ENCODE results near the gene NCBP2. TPM values are rescaled to one million over a fixed set of nuclear protein-coding genes. Genes with fewer than 3 reads are reported as not detected.

The NCBP2 gene
- total RNA-seq, 1 donor from 2014 or later = 49.4 TPM

- no peak for DNase-seq (ENCODE audit: low read depth)
- no peak for TF ChIP-seq CTCF (conservative IDR thresholded peaks at IDR 0.05; ENCODE audit: low read depth, low read length)
- no peak overlapping the region for H3K4me3 ChIP-seq (ENCODE audit: low read depth, low read length)
Measured at GRCh38 chr3:196901768-196902167, 40.6 kb downstream of the NCBP2 start.

- no peak overlapping the region for H3K4me3 ChIP-seq (ENCODE audit: low read depth, low read length)
- TF ChIP-seq CTCF (conservative IDR thresholded peaks at IDR 0.05; ENCODE audit: low read depth, low read length) = no peak
- no peak for DNase-seq (ENCODE audit: low read depth)
Measured at GRCh38 chr3:196896229-196896628, 46.1 kb downstream of the NCBP2 start.

GRCh38 chr3:196894557-196895295, 47.6 kb downstream of the NCBP2 start:
- no peak overlapping the region for H3K4me3 ChIP-seq (ENCODE audit: low read depth, low read length)
- no peak for DNase-seq (ENCODE audit: low read depth)
- TF ChIP-seq CTCF (conservative IDR thresholded peaks at IDR 0.05; ENCODE audit: low read depth, low read length) = no peak

DNA sequence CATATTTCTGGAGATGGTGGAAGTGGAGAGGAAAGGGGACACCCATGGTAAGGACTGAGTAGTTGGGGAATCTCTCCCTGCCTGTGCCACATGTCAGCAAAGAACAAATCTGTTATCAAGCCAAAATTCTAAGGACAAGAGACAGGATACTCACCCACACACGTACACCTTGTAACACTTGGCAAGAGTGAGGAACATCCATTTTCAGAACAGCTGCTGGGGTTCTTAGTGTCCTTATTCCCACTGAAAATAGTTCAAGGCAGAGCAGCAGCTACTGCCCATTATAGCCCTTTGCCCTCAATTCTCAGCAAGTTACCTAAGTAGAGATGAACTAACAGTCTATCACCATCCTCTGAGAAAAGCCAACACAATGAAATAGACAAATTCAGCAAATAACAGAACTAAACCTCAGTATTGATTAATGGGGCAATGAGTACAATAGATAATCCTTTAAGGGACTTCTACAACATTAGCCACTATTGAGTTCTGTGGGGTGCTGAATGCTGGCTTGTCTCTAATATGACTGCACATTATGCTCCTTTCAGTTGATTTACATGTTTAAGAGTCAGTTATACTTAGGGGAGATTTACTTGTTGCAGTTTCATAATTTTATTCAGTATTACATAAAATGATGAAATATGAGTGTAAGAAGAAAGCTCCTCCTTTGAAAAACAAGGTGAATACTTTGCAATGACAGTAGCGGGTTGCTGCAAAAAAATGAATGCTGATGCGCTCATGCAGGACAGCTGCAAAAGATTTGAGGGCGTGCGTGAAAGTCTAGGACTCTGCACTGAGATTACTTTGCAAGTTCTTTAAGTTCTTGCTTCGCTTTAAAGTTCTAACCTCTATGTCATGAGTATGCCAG, 52.3 kb downstream of the NCBP2 start:
- no peak for TF ChIP-seq CTCF (conservative IDR thresholded peaks at IDR 0.05; ENCODE audit: low read depth, low read length)
- no peak for DNase-seq (ENCODE audit: low read depth)
- no peak overlapping the region for H3K4me3 ChIP-seq (ENCODE audit: low read depth, low read length)

DNA sequence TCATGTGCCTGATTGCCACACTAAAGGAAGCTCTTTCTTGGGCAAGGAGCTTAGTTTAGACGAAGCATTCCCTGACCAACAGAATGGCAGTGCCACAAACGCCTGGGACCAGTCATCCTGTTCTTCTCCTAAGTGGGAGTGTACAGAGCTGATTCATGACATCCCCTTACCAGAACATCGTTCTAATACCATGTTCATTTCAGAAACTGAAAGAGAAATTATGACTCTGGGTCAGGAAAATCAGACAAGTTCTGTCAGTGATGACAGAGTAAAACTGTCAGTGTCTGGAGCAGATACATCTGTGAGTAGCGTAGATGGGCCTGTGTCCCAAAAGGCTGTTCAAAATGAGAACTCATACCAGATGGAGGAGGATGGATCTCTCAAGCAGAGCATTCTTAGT, 56.2 kb downstream of the NCBP2 start:
- H3K4me3 ChIP-seq (ENCODE audit: low read depth, low read length) = no peak overlapping the region
- TF ChIP-seq CTCF (conservative IDR thresholded peaks at IDR 0.05; ENCODE audit: low read depth, low read length) = no peak
- DNase-seq (ENCODE audit: low read depth) = no peak

Other genes starting within 250 kb of the NCBP2 start
- 1.2 and 1.7 TPM in 2 replicates for gene CEP19, start 230.3 kb downstream of the NCBP2 start, total RNA-seq
- 24.8 and 29.2 TPM in 2 replicates for gene PIGX, start 230.2 kb downstream of the NCBP2 start, total RNA-seq
- 36.5 and 52.1 TPM in 2 replicates for gene PAK2, start 202.7 kb downstream of the NCBP2 start, total RNA-seq
- 19.7 and 20.0 TPM in 2 replicates for gene SENP5, start 74.6 kb downstream of the NCBP2 start, total RNA-seq
- 0.36 and 0.63 TPM in 2 replicates for gene PIGZ, start 26.3 kb upstream of the NCBP2 start, total RNA-seq
- 12.7 and 26.9 TPM in 2 replicates for gene MELTF, start 87.3 kb upstream of the NCBP2 start, total RNA-seq

Data from epithelial cell of proximal tubule (primary cell).